Mesenchymal stem cell (in vitro differentiated cells and primary cell): ENCODE data around the gene BBS4. TPM values are rescaled to one million over a fixed set of nuclear protein-coding genes. Genes with fewer than 3 reads are reported as not detected.

Experiments used
- small RNA-seq: library from polyadenylated mRNA; stranded (forward); fragments of <200 nt; extraction: miRNeasy Mini kit (QIAGEN cat#:217004); gene quantifications from one replicate; pipeline ENCODE3, GENCODE V24; 2013; ENCODE audit warnings: low read depth

The BBS4 gene

Small RNA genes lying within 50 kb of the gene (small RNA-seq; reads per million reads assigned to genes)
- not detected for gene RN7SL853P
